Neuronal stem cell (in vitro differentiated cells): ENCODE results near the gene SUGT1.

Experiments used
- DNase-seq: peaks from one replicate; pipeline ENCODE4 v3.0.0-alpha.2; 2013; ENCODE audit warnings: low spot score
- H2AFZ ChIP-seq: one replicate; pipeline ENCODE4 v1.6.1; 2013; ENCODE audit warnings: mild to moderate bottlenecking, low read length, inconsistent platforms
- H2AK5ac ChIP-seq: 2 replicates; pipeline ENCODE4 v1.6.1; 2013; ENCODE audit warnings: low read depth, mild to moderate bottlenecking, inconsistent platforms, low read length, moderate library complexity, mixed read lengths
- H2BK120ac ChIP-seq: 2 replicates; pipeline ENCODE4 v1.6.1; 2013; ENCODE audit warnings: low read depth, mild to moderate bottlenecking, inconsistent platforms, low read length, moderate library complexity, mixed read lengths
- H2BK12ac ChIP-seq: one replicate; pipeline ENCODE4 v1.6.1; 2013; ENCODE audit warnings: low read length, inconsistent platforms
- H2BK15ac ChIP-seq: 2 replicates; pipeline ENCODE4 v1.6.1; 2013; ENCODE audit warnings: mild to moderate bottlenecking, low read length, inconsistent platforms, mixed read lengths
- H2BK5ac ChIP-seq: one replicate; pipeline ENCODE4 v1.6.1; 2013; ENCODE audit warnings: inconsistent platforms, mild to moderate bottlenecking, low read length, moderate library complexity
- H3K14ac ChIP-seq: one replicate; pipeline ENCODE4 v1.6.1; 2013; ENCODE audit warnings: low read length, inconsistent platforms
- H3K18ac ChIP-seq: 2 replicates; pipeline ENCODE4 v1.6.1; 2013; ENCODE audit warnings: low read length, inconsistent platforms
- H3K23ac ChIP-seq: 2 replicates; pipeline ENCODE4 v1.6.1; 2013; ENCODE audit warnings: low read depth, mild to moderate bottlenecking, mixed read lengths, low read length, inconsistent platforms; ENCODE audit not compliant: poor library complexity
- H3K27ac ChIP-seq: replicated peaks from 3 replicates; pipeline ENCODE4 v1.5.1; 2013; ENCODE audit warnings: low read length, inconsistent platforms
- H3K27me3 ChIP-seq, 3 experiments: 2 replicates each; pipeline ENCODE4 v1.6.1; 2013; ENCODE audit warnings: low read length in 3 of 3, mild to moderate bottlenecking in 2 of 3, inconsistent platforms in 1 of 3, low read depth in 1 of 3, mixed read lengths in 1 of 3, moderate library complexity in 1 of 3; ENCODE audit not compliant: control insufficient read depth in 3 of 3, insufficient read depth in 3 of 3
- H3K36me3 ChIP-seq, 2 donors: replicated peaks in 1 of 2; 2 replicates each; pipeline ENCODE4 v1.6.1; 2013; ENCODE audit warnings: low read length in 2 of 2; ENCODE audit not compliant: control insufficient read depth in 2 of 2, insufficient read depth in 2 of 2
- H3K4ac ChIP-seq: 2 replicates; pipeline ENCODE4 v1.6.1; 2013; ENCODE audit warnings: inconsistent platforms, mild to moderate bottlenecking, low read length, moderate library complexity
- H3K4me1 ChIP-seq, 2 donors: 1 replicate in 1 of 2; 2 replicates in 1 of 2; pipeline ENCODE4 v1.6.1; 2013; ENCODE audit warnings: low read length in 2 of 2, low read depth in 1 of 2; ENCODE audit not compliant: control insufficient read depth in 2 of 2, insufficient read depth in 1 of 2
- H3K4me2 ChIP-seq: one replicate; pipeline ENCODE4 v1.6.1; 2013; ENCODE audit warnings: mild to moderate bottlenecking, low read length, inconsistent platforms; ENCODE audit not compliant: insufficient read depth, poor library complexity, severe bottlenecking
- H3K4me3 ChIP-seq, 2 donors: 2 replicates each; pipeline ENCODE4 v1.5.1; 2013; ENCODE audit warnings: low read length in 2 of 2, mild to moderate bottlenecking in 2 of 2, inconsistent platforms in 1 of 2, moderate library complexity in 1 of 2
- H3K79me1 ChIP-seq: one replicate; pipeline ENCODE4 v1.6.1; 2013; ENCODE audit warnings: low read depth, mild to moderate bottlenecking, inconsistent platforms, low read length, moderate library complexity
- H3K9ac ChIP-seq: one replicate; pipeline ENCODE4 v1.6.1; 2013; ENCODE audit warnings: mild to moderate bottlenecking, low read depth, low read length, inconsistent platforms; ENCODE audit not compliant: poor library complexity
- H3K9me3 ChIP-seq, 2 donors: replicated peaks in 1 of 2; 2 replicates each; pipeline versions ENCODE3 to v1.6.1; 2013; ENCODE audit warnings: low read length in 2 of 2, mild to moderate bottlenecking in 2 of 2, inconsistent platforms in 1 of 2, low read depth in 1 of 2, mixed read lengths in 1 of 2, moderate library complexity in 1 of 2; ENCODE audit not compliant: control insufficient read depth in 2 of 2, insufficient read depth in 1 of 2
- H4K8ac ChIP-seq: one replicate; pipeline ENCODE4 v1.6.1; 2013; ENCODE audit warnings: low read depth, mild to moderate bottlenecking, inconsistent platforms, low read length, moderate library complexity
- H4K91ac ChIP-seq: one replicate; pipeline ENCODE4 v1.6.1; 2013; ENCODE audit warnings: low read length, low read depth, mild to moderate bottlenecking, inconsistent platforms; ENCODE audit not compliant: poor library complexity
- WGBS, 2 donors: extraction: QIAGEN DNeasy Blood & Tissue Kit; methylation state at CpG; one replicate each; pipeline ENCODE4 v1.1.7; 2013; ENCODE audit warnings: missing lambda C conversion rate in 2 of 2, mixed read lengths in 1 of 2; ENCODE audit not compliant: insufficient read length in 2 of 2, insufficient replicate concordance in 1 of 2; ENCODE audit errors: extremely low coverage in 2 of 2; 5-methylcytosine and 5-hydroxymethylcytosine counted together

SUGT1 gene

DNA sequence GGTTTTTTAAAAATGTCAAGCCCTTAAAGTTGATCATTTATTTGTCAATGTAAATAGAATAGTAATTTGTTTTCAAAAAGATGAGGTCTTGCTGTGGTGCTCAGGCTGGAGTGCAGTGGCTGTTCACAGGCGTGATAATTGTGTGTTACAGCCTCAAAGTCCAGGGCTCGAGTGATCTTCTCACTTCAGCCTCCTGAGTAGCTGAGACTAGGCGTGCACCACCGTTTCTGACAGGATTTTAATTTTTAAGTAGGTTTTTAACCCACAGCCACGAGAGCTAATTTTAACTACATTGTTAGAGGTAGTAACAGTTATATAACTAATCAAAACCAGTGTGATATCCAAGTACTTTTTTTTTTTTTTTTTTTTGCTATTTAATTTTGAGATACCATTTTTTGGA, 43.9 kb downstream of the SUGT1 start:
- Histone ChIP-seq H3K27ac (no peak overlapping the region), H3K4me3 (no peak overlapping the region), H4K8ac (no peak overlapping the region), H3K79me1 (no peaks in the 10 kb centered on the region), H3K4me1 (no peaks in the 10 kb centered on the region), H3K18ac (no peak overlapping the region), H3K9ac (no peak overlapping the region), H3K14ac (no peak overlapping the region), H3K4ac (no peak overlapping the region), H3K27me3 (no peaks in the 10 kb centered on the region), H2AK5ac (no peak overlapping the region), H3K23ac (no peak overlapping the region), H2BK5ac (no peak overlapping the region), H4K91ac (no peak overlapping the region), H2AFZ (no peak overlapping the region), H2BK15ac (no peak overlapping the region), H2BK120ac (no peak overlapping the region), H3K4me2 (no peak overlapping the region), H3K9me3 (no peaks in the 10 kb centered on the region), H2BK12ac (no peak overlapping the region), H3K36me3 (peaks cover 0 to 32% of the 10 kb centered on the region in 2 donors)
- no peak for DNase-seq
- no CpG with 5 or more reads among the region's 5 CpGs for WGBS, 2 donors

DNA sequence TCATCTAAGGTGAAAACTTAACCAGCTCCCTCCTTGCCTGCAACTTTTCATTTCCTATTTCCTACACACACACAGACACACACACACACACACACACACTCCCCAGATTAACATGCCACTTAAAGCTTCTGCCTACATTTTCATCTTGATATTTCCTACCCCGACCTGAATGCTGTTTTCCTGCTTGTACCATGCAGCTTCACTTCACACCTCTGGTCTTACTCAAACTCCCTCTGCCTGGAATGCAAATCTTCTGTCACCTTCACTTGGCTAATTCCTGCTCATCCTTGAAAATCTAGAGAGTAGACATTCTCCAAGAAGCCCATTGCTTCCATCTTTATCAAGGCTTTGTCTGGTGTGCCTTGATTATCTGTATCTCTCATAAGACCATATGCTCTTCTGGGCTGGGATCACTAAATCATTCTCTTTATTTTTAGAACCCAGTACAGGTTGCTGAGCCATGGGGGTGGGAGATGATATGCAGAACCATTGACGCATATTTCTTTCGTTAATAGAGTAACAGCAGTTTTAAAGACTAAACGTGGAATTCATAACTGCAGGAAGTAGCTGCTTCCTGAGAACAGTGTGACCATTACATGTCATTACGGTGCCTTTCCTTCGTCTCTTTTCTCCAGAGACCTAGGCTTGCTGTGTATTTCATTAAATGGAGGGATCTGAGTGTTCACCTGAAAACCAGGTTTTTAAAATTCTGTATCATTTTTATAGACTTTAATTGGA, 49.3 kb downstream of the SUGT1 start:
- no peak overlapping the region for H3K23ac ChIP-seq
- H2AK5ac ChIP-seq: no peak overlapping the region
- H3K4me3 ChIP-seq: no peak overlapping the region
- no peak overlapping the region for H2AFZ ChIP-seq
- no peak overlapping the region for H3K4ac ChIP-seq
- no peak overlapping the region for H3K4me2 ChIP-seq
- peaks cover 0 to 20% of the 10 kb centered on the region in 2 donors for H3K36me3 ChIP-seq
- no peaks in the 10 kb centered on the region for H3K27me3 ChIP-seq
- no peak overlapping the region for H2BK5ac ChIP-seq
- no peak overlapping the region for H2BK120ac ChIP-seq
- H2BK15ac ChIP-seq: no peak overlapping the region
- H3K18ac ChIP-seq: no peak overlapping the region
- H3K14ac ChIP-seq: no peak overlapping the region
- H2BK12ac ChIP-seq: no peak overlapping the region
- no peak for DNase-seq
- no CpG with 5 or more reads among the region's 6 CpGs for WGBS, 2 donors
- no peaks in the 10 kb centered on the region for H3K79me1 ChIP-seq
- H3K9ac ChIP-seq: no peak overlapping the region
- no peak overlapping the region for H3K27ac ChIP-seq
- no peaks in the 10 kb centered on the region for H3K9me3 ChIP-seq
- H4K91ac ChIP-seq: no peak overlapping the region
- no peak overlapping the region for H4K8ac ChIP-seq
- peaks cover 2 to 10% of the 10 kb centered on the region in 2 donors for H3K4me1 ChIP-seq

DNA sequence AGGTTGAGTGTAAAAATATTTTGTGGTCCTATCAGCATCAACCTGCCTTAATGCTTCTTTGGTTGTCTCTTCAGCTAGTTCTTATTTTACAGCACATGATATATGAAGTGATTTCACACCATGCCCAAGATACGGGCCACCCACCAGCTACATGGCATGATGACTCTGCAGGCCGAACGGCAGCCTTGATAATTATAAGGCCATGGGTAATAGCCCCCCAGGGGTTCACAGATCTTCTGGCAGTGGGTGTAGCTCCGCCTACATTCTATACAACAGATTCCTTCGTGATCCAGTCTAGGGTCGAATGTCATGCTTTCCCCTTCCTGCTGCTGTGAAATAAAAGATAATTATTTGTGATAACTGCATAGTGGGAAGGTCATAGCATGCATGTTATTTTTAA, 50.8 kb downstream of the SUGT1 start:
- Histone ChIP-seq H3K9me3 (no peaks in the 10 kb centered on the region), H2BK120ac (no peak overlapping the region), H3K79me1 (no peaks in the 10 kb centered on the region), H2BK12ac (no peak overlapping the region), H3K27me3 (no peaks in the 10 kb centered on the region), H3K14ac (no peak overlapping the region), H3K4ac (no peak overlapping the region), H3K23ac (no peak overlapping the region), H3K18ac (no peak overlapping the region), H4K8ac (no peak overlapping the region), H3K36me3 (peaks cover 0 to 12% of the 10 kb centered on the region in 2 donors), H3K4me2 (no peak overlapping the region), H2AK5ac (no peak overlapping the region), H3K27ac (no peak overlapping the region), H3K4me1 (peaks cover 2 to 10% of the 10 kb centered on the region in 2 donors), H2BK5ac (no peak overlapping the region), H3K9ac (no peak overlapping the region), H4K91ac (no peak overlapping the region), H2BK15ac (no peak overlapping the region), H3K4me3 (no peak overlapping the region), H2AFZ (no peak overlapping the region)
- no CpG with 5 or more reads among the region's 6 CpGs for WGBS, 2 donors
- DNase-seq: no peak

DNA sequence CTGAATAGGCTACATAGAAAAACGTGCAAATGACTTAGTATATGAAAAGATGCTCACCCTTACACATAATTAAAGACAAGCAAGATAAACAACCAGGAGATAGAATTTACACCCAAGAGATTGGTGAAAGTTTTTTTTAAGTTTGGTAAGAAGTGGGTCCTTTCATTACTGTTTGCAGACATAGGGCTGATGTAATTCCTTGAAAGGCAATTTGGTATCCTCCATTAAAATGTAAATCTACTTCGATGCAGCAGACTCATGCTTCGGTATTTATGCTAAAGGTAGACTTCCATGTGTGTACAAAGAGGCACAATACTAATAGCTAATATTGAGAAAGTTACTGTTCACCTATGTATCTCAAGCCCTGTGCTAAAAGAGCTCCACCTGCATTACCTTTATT, 53.4 kb downstream of the SUGT1 start:
- H4K91ac ChIP-seq: no peak overlapping the region
- H3K4me3 ChIP-seq: no peak overlapping the region
- no peak overlapping the region for H2AFZ ChIP-seq
- H3K4me1 ChIP-seq: peaks cover 3 to 10% of the 10 kb centered on the region in 2 donors
- no peak overlapping the region for H3K4me2 ChIP-seq
- no peak overlapping the region for H3K9ac ChIP-seq
- no peak overlapping the region for H4K8ac ChIP-seq
- no peak overlapping the region for H3K18ac ChIP-seq
- H3K23ac ChIP-seq: no peak overlapping the region
- no peak overlapping the region for H3K14ac ChIP-seq
- H3K4ac ChIP-seq: no peak overlapping the region
- WGBS, 2 donors: no CpG with 5 or more reads among the region's 3 CpGs
- no peak overlapping the region for H2BK5ac ChIP-seq
- no peaks in the 10 kb centered on the region for H3K9me3 ChIP-seq
- H2BK120ac ChIP-seq: no peak overlapping the region
- DNase-seq: no peak
- no peak overlapping the region for H3K27ac ChIP-seq
- H3K79me1 ChIP-seq: no peaks in the 10 kb centered on the region
- H3K27me3 ChIP-seq: no peaks in the 10 kb centered on the region
- no peak overlapping the region for H2BK15ac ChIP-seq
- H2AK5ac ChIP-seq: no peak overlapping the region
- H2BK12ac ChIP-seq: no peak overlapping the region
- H3K36me3 ChIP-seq: no peaks in the 10 kb centered on the region
